GM19372 (cell line): Measurements from ENCODE around the gene QPCT.

ENCODE experiments used
- ATAC-seq: cut with Tn5 transposase; IDR thresholded peaks from one replicate; pipeline ENCODE4 v1.9.1; 2021; ENCODE audit warnings: mild to moderate bottlenecking, low read depth, moderate library complexity; ENCODE audit not compliant: unreplicated experiment

Gene QPCT

DNA sequence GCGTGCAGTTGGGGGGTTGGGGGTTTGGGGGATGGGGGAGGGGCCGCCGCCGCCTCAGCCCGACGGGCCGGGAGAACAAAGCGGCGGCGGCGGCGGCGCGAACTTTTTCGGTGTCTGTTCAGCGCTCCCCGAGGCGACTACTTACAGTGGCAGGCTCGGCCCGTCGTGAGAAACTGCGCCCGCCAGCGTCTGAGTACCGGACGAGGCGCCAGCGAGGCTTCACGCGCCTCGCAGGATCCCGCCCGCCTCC, 20.0 kb upstream of the QPCT start:
- no peak for ATAC-seq

DNA sequence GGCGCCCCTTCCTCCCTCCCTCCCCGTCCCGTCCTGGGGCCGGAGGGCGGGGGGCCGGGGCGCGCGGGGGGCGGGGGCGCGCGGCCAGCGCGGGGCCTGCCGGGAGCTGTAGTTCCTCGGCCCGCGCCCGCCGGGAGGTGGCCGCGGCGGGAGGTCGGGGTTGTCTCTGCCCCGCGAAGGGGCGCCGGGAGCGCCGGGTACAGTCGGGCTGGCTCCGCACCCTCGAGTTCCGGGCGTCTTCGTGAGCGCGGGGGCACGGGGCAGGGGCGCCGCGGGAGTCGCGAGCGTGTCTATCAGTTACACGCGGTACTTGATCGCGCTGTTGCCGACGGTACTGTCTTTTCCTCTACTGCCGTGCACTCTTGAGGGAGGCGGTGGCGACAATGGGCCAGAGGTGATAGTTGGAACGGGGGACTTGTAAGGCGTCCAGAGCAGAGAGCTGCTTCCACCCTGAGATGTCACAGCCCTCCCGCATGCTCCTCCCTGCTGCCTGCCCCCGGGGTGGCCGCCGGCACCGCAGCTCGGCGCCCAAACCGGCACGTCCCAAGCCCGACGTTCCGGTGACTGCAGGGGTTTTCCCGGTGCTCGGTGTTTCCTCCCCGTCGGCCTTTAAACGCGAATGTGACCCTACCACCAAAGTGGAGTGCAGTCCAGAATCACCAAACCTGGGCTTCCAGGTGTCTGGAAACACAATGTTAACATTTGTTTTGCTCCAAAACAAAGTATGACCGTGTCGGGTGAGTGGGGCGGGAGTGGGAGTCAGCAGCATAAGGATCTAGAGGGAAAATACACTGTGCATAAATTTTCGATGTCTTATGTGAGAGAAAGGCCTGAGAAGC, 19.4 kb upstream of the QPCT start, which contains the start of gene PRKD3:
TSS of gene PRKD3 (minus strand) at position 48 of the 839 bp plus-strand sequence. CDS start 8,309 bp downstream, outside the sequence.
- peak; percentile 58 for ATAC-seq

DNA sequence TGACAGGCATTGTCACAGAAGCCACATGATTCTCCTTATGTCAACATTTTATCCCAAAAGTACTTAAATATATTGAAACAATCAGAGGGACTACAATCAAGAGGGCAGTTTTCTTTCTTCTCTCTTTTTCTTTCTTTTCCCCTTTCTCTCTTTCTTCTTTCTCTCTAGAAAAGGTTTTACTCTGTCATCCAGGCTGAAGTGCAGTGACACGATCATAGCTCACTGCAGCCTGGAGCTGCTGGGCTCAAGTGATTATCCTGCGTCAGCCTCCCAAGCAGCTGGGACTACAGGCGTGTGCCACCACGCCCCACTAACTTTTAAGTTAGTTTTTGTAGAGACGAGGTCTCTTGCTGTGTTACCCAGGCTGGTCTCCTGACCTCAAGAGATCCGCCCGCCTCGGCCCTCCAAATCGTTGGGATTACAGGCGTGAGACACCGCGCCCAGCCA, 18.8 kb upstream of the QPCT start:
- no peak for ATAC-seq

DNA sequence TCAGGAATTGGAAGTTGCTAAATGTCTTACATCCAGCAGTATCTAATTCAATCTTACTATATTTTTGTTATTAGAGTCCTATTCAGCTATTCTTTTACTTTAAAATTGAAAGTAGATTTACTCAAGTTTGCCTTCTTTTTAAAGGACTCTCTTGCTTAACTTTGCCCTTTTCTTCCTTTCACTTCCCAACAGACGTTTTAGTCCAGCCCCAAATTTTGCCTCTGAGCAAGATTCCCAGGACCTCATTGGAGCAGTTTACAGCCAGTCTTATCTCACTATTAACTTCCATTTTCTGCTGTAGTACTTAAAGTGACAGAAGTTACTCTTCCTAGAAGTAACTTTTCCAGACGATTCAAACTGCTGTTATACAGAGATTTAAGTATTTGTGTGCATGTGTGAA, 18.1 kb upstream of the QPCT start:
- ATAC-seq = no peak

DNA sequence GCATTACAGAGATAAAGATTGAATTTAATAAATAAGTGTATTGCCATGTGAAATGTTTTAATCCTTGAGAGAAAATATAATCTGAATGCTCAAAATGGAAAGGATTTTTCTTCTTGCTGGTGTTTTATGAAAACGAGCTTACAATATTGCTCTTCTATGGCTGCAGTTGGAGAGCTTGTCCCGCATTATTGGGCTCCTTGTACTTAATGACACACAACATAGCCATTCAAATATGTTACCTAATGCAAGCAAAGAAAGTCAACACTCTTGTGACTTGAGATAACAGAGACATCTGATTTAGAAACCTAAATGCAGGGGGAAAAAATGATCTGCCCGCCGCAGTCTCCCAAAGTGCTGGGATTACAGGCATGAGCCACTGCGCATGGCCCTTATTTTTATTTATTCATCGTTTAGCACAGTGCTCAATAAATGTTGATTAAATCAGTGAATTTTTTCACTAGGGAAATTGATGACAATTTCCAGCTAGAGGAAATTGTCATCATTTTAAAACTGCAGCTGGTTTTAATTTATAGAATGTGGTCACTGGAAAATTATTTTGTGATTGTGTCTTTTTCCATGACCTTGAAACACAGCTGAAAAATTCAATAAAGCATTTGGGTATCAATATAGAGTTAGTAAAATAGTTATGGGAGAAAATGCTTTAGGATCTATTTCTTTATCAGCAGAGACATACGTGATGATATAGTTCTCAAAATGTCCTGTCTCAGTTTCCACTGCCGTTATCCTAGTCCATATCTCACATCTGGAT, 17.4 kb upstream of the QPCT start:
- ATAC-seq = no peak

DNA sequence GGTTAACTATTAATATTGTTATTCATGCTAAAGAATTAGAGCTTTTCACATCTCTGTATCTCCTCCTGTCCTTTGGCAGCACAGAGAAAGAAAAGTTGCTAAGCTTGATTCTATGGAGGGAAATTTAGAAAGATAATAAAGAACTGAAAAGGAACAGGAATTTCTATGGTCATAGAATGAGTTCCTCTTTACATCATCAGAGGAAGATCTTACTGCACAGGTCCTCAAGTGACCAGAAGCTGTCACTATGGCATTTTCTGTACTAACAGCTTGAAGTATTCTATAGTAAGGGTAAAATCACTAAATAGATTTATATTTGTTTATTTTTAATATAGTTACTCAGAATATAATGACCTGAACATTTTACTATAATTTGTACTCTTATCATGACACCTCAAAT, 13.7 kb upstream of the QPCT start:
- ATAC-seq = no peak

DNA sequence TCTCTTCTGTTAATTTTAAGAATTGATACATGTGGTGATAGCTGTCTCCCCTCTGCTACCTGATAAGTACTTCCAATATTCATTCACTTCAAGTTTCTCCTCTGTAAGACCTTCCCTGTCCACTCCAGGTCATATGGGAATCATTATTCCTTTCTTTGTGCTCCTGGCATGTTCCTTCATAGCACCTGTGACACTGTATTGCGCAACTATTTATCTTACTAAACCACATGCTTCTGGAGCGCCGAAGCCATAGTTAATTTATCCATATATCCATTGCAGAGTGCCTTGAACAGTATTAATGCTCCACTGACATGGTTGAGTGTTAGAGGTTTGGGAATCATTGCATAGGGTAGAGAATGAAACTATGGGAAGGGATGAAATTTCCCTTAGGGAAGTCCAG, 11.9 kb upstream of the QPCT start:
- ATAC-seq = no peak

DNA sequence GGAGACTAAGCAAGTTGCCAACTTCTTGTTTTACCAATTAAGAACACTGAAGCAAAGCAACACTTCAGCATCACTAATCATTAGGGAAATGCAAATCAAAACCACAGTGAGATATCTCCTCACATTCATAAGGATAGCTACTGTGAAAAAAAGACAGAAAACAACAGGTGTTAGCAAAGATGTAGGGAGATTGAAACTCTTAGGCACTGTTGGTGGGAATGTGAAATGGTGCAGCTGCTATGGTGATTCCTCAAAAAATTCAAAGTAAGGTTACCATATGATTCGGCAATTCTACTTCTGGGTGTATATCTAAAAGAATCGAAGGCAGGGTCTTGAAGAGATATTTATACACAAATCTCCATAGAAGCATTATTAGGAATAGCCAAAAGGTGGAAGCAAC, 11.2 kb upstream of the QPCT start:
- no peak for ATAC-seq

DNA sequence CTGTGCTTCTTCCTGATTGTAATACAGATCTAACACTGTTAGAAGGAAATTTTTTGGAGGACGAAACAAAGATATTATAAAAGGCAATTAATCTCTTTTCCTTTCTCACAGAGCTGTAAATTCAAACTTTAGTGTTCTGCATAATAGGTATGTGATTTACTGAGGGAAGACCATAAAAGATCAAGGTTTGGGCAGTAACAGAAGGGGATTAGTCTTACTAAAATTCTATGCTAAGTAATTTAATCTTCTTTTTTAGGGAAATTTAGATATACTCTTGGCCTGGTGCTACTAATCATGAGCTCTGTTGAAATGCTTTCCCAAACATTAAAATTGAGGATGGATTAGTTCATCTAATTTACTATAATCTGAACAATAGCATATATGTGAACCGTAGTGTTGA, 8.8 kb upstream of the QPCT start:
- no peak for ATAC-seq

DNA sequence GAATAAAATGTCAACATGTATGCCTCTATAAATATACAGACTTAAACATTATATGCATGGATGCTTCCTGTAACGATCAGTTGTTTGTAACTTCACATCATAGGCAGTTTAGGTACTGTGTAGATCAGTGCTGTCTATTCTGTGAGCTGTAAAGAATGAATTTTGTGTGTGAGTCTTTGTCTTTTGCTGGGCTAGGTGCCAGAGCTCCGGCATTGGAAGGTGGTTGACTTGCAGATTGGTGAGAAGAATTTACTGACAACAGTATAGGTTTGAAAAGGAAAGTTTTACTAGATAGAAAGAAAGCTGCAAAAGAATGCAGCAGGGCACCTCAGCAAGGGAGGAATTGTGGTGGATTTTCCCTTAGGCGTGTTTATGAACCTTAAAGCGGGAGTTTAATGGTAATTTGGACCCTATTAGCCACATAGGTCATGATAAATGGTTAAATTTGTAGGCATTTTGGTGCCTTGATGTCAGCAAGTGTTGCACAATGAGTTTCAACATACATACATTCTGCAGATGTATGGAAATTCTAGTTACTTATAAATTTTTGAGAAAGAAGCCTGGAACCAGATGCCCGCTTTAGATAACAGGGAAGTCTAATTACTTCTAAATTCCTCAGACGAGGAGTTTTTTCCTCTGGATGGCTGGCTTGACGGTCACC, 6.7 kb upstream of the QPCT start:
- no peak for ATAC-seq

DNA sequence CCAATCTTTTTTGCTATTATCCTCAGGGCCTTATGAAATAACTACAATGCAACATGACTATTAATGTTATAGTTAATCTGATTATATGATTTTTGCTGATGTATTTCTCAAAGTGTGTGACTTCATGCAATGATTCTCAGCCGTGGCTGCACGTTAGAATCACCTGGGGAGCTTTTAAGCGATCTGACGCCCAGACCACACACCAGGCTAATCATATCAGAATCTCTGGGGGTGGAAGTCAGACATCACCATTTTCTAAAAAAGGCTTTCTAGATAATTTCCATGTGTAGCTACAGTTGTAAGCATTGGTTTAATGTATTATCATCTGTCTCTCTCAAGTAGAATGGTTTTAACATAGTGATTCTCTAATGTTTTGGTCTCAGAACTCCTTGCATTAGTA, 5.5 kb upstream of the QPCT start:
- no peak for ATAC-seq

DNA sequence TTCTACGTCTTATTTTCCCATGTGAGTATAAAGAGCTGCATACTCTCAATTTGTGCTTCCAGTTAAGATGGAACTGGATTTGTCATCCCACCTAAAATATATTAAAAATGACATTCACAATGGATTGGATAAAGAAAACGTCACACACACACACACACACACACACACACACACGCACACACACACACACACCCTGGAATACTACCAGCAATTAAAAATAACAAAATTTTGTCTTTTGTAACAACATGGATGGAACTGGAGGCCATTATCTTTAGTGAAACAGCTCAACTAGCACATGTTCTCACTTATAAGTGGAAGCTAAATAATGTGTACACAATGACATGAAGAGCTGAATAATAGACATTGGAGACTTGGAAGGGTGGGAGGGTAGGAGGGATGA, 3.8 kb upstream of the QPCT start:
- no peak for ATAC-seq

DNA sequence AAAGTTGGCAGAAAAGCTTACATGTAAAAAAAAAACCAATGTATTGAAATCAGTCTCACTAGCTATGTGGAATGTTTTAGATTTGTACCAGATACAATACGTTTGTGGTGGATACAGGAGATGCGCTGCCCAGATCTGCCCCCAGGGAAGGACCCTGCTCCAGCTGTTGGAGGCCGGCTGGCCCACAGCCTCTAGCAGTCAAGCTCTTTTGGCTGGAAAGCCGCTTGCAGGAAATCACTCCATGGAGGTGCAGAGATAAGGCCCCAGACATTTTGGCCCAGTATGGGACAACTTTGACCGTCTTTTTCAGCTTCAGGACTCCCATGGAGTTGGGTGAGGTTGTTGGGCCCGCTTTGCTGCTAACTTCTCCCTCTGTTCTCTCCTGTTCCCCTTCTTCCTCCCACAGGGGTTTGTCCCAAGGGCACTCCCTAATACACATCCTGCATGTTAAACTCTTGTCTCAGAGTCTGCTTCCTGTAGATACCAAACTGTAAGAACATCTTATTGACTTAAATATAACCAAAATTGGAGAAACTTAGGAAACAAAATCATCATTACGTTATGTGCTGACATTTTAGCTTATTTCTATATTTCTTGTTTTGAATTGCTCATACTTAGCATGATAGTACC, 1.7 kb upstream of the QPCT start:
- ATAC-seq = no peak

DNA sequence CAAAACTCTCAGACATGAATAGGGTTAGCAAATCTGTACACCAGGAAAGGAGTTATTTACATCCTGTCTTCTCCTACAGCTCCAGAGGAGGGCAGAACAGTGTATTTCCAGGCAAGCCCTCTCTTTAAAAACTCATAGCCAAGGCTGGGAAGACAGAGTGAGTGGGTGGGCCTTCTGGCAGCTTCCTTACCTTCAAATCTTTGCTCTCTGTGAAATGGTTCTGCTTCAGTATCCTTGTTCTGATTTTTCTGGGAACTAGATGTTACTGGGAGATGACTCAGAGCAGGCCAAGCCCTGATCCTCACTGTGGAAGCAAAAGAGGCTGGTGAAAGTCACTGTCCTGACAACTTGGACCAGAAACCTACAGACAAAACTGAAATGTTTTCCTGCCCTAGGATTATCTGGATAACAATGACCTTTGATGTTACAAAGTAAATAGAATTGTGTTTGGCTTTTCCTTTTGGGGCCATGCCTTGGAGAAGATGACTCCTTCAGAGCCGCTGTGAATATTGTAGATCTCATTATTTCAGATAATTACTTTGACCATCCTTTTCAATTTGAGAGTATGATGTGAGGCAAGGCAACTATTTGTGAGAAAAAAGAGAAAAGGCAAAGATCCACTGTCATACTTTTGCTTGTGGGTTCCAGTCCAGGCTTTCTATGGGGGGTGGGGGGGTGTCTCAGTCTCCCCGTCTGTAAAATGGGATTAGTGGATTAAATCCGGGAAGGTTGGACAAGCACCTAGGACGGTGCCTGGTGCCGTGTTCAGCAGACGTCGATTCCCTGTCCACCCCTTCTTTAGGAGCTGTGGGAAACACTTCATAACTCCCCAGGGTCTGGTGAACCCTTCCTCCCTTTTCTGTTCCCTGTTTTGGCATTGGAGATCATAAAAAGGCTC, 644 bp upstream of the QPCT start:
- no peak for ATAC-seq

DNA sequence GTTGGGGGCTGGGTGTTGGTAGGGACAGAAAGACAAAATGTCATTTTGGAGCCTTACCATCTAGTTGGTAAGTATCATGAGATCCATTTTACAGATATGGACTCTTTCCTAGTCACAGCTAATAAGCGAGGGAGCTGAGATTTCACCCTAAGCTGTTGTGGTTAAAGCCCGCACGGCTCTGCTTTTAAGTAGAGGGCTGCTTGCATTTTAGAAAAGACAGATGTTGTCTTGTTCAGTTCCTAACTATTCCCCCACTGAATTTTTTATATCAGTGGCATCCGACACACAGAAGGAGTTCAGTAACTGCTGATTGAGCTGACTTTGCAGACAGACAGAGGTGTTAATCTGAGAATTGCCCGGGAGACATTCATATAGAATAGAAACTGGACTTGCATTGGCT, 3.7 kb downstream of the QPCT start:
- no peak for ATAC-seq

DNA sequence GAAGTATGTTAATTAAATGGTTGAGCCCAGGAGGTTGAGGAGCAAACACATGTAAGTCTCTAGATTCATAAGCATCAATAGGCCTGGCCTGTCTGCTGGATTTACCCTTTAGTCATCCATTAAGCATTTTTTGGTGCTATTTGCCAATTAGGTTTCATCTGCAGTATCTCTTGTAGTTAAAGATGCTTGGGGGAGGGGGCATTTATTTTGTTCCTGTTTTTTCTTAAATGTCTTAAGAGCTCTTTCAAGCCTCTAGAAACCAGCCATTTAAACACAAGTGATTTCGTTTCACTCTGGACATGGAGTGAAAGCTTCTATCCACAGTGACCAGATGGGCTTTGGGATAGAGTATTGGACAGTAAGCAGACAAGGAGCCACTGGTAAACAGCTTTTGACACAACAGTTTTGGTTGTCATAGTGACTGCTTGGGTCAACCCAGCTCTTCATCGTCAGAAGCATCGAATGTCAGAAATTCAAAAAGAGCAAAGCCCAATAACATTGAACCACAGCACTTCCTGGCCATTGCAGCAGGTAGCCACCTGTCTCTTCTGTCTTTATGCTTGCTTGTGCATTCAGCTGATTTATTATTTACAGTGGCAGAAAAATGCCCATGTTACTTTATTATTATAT, 4.9 kb downstream of the QPCT start:
- ATAC-seq = no peak

DNA sequence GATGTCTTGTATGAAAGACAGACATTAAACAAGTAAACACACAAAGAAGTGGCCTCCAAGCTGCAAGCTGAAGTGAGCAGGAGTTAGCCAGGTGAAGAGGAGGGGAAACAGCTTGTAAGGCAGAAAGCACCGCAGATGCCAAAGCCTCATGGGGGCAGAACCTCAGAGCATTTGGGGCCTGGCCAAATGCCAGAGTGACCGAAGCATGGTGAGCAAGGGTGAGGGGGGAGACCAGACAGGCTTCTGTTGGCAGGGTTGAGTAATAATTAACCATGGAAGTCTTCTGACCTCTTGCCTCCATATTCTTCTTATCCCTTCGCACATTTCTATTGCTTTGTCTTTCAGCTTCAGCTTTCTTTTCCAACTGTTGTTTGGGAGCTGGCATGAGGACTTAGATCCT, 5.6 kb downstream of the QPCT start:
- no peak for ATAC-seq

DNA sequence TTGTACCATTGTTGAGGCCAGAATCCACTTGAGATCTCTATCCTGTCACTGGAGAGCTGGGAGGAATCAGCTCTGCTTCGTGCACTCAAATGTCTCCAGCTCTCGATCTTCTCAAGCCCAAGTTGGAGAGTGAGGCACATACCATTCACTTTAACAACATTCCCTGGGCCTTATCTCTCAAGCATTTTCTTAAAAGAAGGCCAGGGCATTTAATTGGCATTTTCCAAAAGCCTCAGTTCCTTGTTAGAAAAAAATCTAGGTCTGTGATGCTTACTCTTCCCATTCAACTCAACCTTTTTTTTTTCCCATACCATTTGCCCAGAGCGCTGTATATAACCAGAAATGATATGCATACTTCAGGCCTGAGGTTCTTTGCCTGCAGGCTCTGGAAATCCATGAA, 10.1 kb downstream of the QPCT start:
- ATAC-seq = no peak

DNA sequence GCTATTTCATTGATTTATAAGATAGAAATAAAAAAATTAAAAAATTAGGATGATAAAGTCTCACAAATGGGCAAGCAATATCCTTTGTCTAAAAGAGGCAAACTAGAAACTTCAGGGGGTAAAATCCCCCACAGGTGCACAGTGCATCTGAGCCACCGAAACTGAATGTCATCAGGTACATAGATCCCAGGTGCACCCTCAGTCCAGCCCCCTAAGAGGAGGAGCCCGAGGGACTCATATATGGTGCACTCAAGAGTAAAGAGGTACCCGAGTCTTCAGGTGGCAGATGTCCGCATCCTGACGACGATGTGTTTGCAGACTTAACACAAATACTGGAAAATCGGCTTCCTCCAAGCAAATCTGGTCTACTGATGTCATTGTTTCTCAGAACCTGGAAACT, 11.3 kb downstream of the QPCT start:
- ATAC-seq = no peak

DNA sequence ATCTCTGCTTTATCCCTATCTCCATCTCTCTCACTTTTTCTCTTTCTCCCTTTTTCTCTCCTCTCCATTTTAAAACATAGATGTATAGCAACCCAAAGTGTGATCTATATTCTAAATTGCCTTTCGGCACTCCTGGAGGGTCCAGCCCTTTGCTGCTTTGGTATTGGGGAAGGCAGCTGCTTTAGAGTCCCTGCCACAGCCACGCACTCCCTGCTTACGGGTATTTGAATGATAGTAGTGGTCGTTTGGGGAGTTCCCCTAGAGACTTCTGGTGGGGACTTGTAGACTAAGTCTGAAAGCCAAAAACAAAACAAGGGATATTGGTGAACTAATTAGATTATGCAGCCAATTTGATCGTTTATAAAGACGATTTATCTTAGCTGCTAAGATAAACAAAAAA, 11.9 kb downstream of the QPCT start:
- ATAC-seq = no peak
